Liver (tissue), 3 donors: ENCODE measurements around the gene TTLL12.

ENCODE experiments used
- CTCF ChIP-seq: fragments of 150-350 bp; IDR thresholded peaks from 2 replicates; pipeline ENCODE4 v1.5.1; 2017; ENCODE audit warnings: improper control_type of control experiment, low read depth, low read length; ENCODE audit not compliant: missing input control
- GABPA ChIP-seq, 2 donors: IDR thresholded peaks in 1 of 2; conservative IDR thresholded peaks in 1 of 2; 2 replicates each; pipeline ENCODE4 v1.6.1; 2016; ENCODE audit warnings: antibody characterized with exemption in 2 of 2, mild to moderate bottlenecking in 1 of 2, moderate library complexity in 1 of 2
- MAX ChIP-seq: IDR thresholded peaks from 2 replicates; pipeline ENCODE4 v1.6.1; 2016; ENCODE audit warnings: antibody characterized with exemption
- SP1 ChIP-seq: IDR thresholded peaks from 2 replicates; pipeline ENCODE4 v1.6.1; 2018; ENCODE audit warnings: antibody characterized with exemption, mild to moderate bottlenecking
- TAF1 ChIP-seq: conservative IDR thresholded peaks from 2 replicates; pipeline ENCODE4 v1.6.1; 2016; ENCODE audit warnings: antibody characterized with exemption, mild to moderate bottlenecking
- TF ChIP-seq, protein P1 (sequence below): IDR thresholded peaks from 2 replicates; pipeline ENCODE4 v1.6.1; 2016; ENCODE audit warnings: antibody characterized with exemption
- donor health status: healthy.
- donor health status: healthy.

DNA sequence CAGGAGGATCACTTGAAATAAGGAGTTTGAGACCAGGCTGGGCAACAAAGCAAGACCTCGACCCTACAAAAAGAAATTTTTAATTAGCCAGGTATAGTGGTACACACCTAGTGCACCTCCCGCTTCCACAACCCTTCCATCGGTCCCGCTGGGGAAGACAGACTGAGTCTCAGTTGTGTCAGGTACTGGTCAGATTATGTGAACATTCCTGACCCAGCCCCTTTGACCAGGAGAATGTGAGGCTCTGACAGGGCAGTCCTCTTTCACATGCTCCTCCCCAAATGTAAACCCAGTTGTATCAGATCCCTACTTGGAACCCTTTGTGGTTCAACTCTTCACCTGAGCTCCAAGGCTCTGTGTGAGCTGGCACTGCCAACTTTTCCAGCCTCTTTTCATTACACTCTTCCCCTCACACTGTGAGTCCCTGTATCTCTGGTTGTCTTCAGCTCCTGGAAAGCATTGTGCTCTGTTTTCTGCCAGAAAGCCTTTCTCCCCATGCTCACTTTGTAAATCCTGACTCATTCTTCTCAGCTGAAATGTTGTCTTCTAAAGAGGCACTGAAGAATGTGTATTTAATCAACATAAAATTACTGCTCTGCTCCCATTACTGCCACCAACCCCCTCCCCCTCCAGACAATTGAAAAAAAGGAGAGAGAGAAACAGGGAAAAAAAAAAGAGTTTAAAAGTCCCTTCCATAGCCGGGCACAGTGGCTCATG lies 2.1 kb upstream of the TTLL12 start:
- TF ChIP-seq CTCF, result no peak
- TF ChIP-seq, protein P1, sequence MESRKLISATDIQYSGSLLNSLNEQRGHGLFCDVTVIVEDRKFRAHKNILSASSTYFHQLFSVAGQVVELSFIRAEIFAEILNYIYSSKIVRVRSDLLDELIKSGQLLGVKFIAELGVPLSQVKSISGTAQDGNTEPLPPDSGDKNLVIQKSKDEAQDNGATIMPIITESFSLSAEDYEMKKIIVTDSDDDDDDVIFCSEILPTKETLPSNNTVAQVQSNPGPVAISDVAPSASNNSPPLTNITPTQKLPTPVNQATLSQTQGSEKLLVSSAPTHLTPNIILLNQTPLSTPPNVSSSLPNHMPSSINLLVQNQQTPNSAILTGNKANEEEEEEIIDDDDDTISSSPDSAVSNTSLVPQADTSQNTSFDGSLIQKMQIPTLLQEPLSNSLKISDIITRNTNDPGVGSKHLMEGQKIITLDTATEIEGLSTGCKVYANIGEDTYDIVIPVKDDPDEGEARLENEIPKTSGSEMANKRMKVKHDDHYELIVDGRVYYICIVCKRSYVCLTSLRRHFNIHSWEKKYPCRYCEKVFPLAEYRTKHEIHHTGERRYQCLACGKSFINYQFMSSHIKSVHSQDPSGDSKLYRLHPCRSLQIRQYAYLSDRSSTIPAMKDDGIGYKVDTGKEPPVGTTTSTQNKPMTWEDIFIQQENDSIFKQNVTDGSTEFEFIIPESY, result no peak
- no peak for TF ChIP-seq GABPA (IDR thresholded peaks at IDR 0.05 in 1 of 2, conservative IDR thresholded peaks at IDR 0.05 in 1 of 2)
- TF ChIP-seq SP1, result no peak
- TF ChIP-seq TAF1, result no peak
- TF ChIP-seq MAX, result no peak
